H1 (cell line): ENCODE data around the gene GRIK4. TPM values are rescaled to one million over a fixed set of nuclear protein-coding genes. Genes with fewer than 3 reads are reported as not detected.

Experiments
- CTCF ChIA-PET: fragments of 300-600 bp; sonication (Branson Sonifier 250); formaldehyde crosslinking; loops from one replicate; lab custom pipeline; 2021; ENCODE audit not compliant: partially characterized antibody; lab: Charles Lee
- POLR2A ChIA-PET: fragments of 300-600 bp; sonication (Branson Sonifier 250); formaldehyde crosslinking; loops from one replicate; lab custom pipeline; 2021; ENCODE audit warnings: inconsistent platforms; ENCODE audit not compliant: partially characterized antibody; lab: Charles Lee
- DNase-seq, 2 experiments: peaks; one replicate each; pipeline versions ENCODE4 v3.0.0 to v3.0.0-alpha.2; 2010 to 2022; ENCODE audit warnings: low spot score in 2 of 2, low read depth in 1 of 2, mixed read lengths in 1 of 2
- FAIRE-seq: peaks from 2 replicates; lab custom pipeline; 2011; peaks lifted over from hg19 to GRCh38; lab: Jason Lieb, UNC
- H2AFZ ChIP-seq: 2 replicates; pipeline ENCODE4 v1.8.1; 2012; ENCODE audit warnings: low read length, inconsistent platforms
- H2AK5ac ChIP-seq: 2 replicates; pipeline ENCODE4 v1.6.1; 2013; ENCODE audit warnings: low read depth, low read length
- H2BK120ac ChIP-seq: replicated peaks from 2 replicates; pipeline ENCODE3; 2013; ENCODE audit warnings: low read depth, low read length, inconsistent platforms
- H2BK12ac ChIP-seq: 2 replicates; pipeline ENCODE4 v1.6.1; 2013; ENCODE audit warnings: low read depth, low read length
- H2BK15ac ChIP-seq: 2 replicates; pipeline ENCODE4 v1.6.1; 2013; ENCODE audit warnings: low read length
- H2BK20ac ChIP-seq: 2 replicates; pipeline ENCODE4 v1.6.1; 2013; ENCODE audit warnings: low read length
- H2BK5ac ChIP-seq: 2 replicates; pipeline ENCODE4 v1.6.1; 2013; ENCODE audit warnings: low read depth, low read length
- H3K14ac ChIP-seq: 2 replicates; pipeline ENCODE4 v1.6.1; 2013; ENCODE audit warnings: inconsistent platforms; ENCODE audit not compliant: insufficient read length
- H3K18ac ChIP-seq: 2 replicates; pipeline ENCODE4 v1.6.1; 2013; ENCODE audit warnings: low read length; ENCODE audit errors: extremely low read depth
- H3K23ac ChIP-seq: 2 replicates; pipeline ENCODE4 v1.6.1; 2013; ENCODE audit warnings: inconsistent platforms; ENCODE audit not compliant: insufficient read length
- H3K23me2 ChIP-seq: 2 replicates; pipeline ENCODE4 v1.6.1; 2013; ENCODE audit warnings: low read depth, low read length
- H3K27ac ChIP-seq: 2 replicates; pipeline ENCODE4 v1.6.1; 2011; ENCODE audit warnings: low read depth, low read length, inconsistent platforms
- H3K27me3 ChIP-seq, 4 experiments: replicated peaks in 1 of 4; 1 replicate in 1 of 4; 2 replicates in 3 of 4; pipeline versions ENCODE4 v1.6.1 to v1.8.1; 2011 to 2013; ENCODE audit warnings: low read length in 3 of 4, mild to moderate bottlenecking in 3 of 4, inconsistent platforms in 2 of 4, mixed read lengths in 2 of 4, moderate library complexity in 1 of 4; ENCODE audit not compliant: control insufficient read depth in 3 of 4, insufficient read depth in 3 of 4; ENCODE audit errors: extremely low read depth in 1 of 4
- H3K36me3 ChIP-seq, 4 experiments: 2 replicates each; pipeline versions ENCODE4 v1.6.1 to v1.8.1; 2011 to 2013; ENCODE audit warnings: mild to moderate bottlenecking in 4 of 4, low read length in 3 of 4, moderate library complexity in 2 of 4, control low read depth in 1 of 4, inconsistent platforms in 1 of 4; ENCODE audit not compliant: insufficient read depth in 4 of 4, control insufficient read depth in 2 of 4
- H3K4ac ChIP-seq: replicated peaks from 2 replicates; pipeline ENCODE3; 2013; ENCODE audit warnings: low read length, low read depth, mixed read lengths, inconsistent platforms; ENCODE audit not compliant: insufficient read length
- H3K4me1 ChIP-seq, 4 experiments: replicated peaks in 1 of 4; 1 replicate in 1 of 4; 2 replicates in 3 of 4; pipeline versions ENCODE4 v1.6.1 to v1.8.1; 2011 to 2013; ENCODE audit warnings: low read length in 3 of 4, inconsistent platforms in 2 of 4, mixed read lengths in 1 of 4; ENCODE audit not compliant: insufficient read depth in 4 of 4, control insufficient read depth in 3 of 4
- H3K4me2 ChIP-seq, 2 experiments: 2 replicates each; pipeline versions ENCODE4 v1.6.1 to v1.8.1; 2011 to 2013; ENCODE audit warnings: low read depth in 2 of 2, low read length in 2 of 2, control low read depth in 1 of 2, inconsistent platforms in 1 of 2, mild to moderate bottlenecking in 1 of 2; ENCODE audit not compliant: insufficient read depth in 1 of 2
- H3K4me3 ChIP-seq, 4 experiments: fragments of 200-600, 300-600 bp in 1 of 4; sonication (generic), shearing (Covaris generic), sonication (Bioruptor Twin) in 1 of 4; 2 replicates each; pipeline versions ENCODE4 v1.5.1 to v1.8.1; 2011 to 2016; ENCODE audit warnings: low read length in 4 of 4, low read depth in 3 of 4, control low read depth in 2 of 4, inconsistent platforms in 2 of 4, mild to moderate bottlenecking in 2 of 4, mixed read lengths in 1 of 4, moderate library complexity in 1 of 4; ENCODE audit not compliant: insufficient read depth in 2 of 4; ENCODE audit errors: extremely low read depth in 1 of 4
- H3K56ac ChIP-seq: replicated peaks from 2 replicates; pipeline ENCODE3; 2013; ENCODE audit warnings: low read depth, mild to moderate bottlenecking, mixed read lengths, low read length, inconsistent platforms; ENCODE audit not compliant: insufficient read length
- H3K79me1 ChIP-seq: 2 replicates; pipeline ENCODE4 v1.6.1; 2013; ENCODE audit warnings: low read depth, low read length, control low read depth
- H3K79me2 ChIP-seq, 2 experiments: 2 replicates each; pipeline versions ENCODE4 v1.6.1 to v1.8.1; 2012 to 2013; ENCODE audit warnings: low read length in 2 of 2, mild to moderate bottlenecking in 2 of 2, inconsistent platforms in 1 of 2; ENCODE audit not compliant: insufficient read depth in 2 of 2, control insufficient read depth in 1 of 2
- H3K9ac ChIP-seq, 4 experiments: replicated peaks in 1 of 4; 1 replicate in 1 of 4; 2 replicates in 3 of 4; pipeline versions ENCODE4 v1.6.1 to v1.8.1; 2011 to 2013; ENCODE audit warnings: low read depth in 3 of 4, low read length in 3 of 4, control low read depth in 2 of 4, mild to moderate bottlenecking in 2 of 4, moderate library complexity in 2 of 4, inconsistent platforms in 1 of 4; ENCODE audit errors: extremely low read depth in 1 of 4
- H3K9me3 ChIP-seq, 2 experiments: 2 replicates each; pipeline versions ENCODE4 v1.6.1 to v1.8.1; 2012 to 2013; ENCODE audit warnings: mild to moderate bottlenecking in 2 of 2, moderate library complexity in 2 of 2, control low read depth in 1 of 2, inconsistent platforms in 1 of 2, low read depth in 1 of 2, low read length in 1 of 2, mixed read lengths in 1 of 2; ENCODE audit not compliant: insufficient read depth in 2 of 2
- H4K20me1 ChIP-seq, 2 experiments: replicated peaks in 1 of 2; 2 replicates each; pipeline versions ENCODE3 to v1.8.1; 2011 to 2013; ENCODE audit warnings: inconsistent platforms in 2 of 2, low read length in 2 of 2, mild to moderate bottlenecking in 1 of 2; ENCODE audit not compliant: insufficient read depth in 2 of 2, control insufficient read depth in 1 of 2
- H4K5ac ChIP-seq: 2 replicates; pipeline ENCODE4 v1.6.1; 2013; ENCODE audit warnings: low read length, low read depth, mixed read lengths, inconsistent platforms; ENCODE audit not compliant: insufficient read length
- H4K8ac ChIP-seq: 2 replicates; pipeline ENCODE4 v1.8.0; 2013; ENCODE audit warnings: mild to moderate bottlenecking, moderate library complexity, low read length, inconsistent platforms; ENCODE audit not compliant: insufficient read depth; ENCODE audit errors: extremely low read depth
- H4K91ac ChIP-seq: replicated peaks from 2 replicates; pipeline ENCODE3; 2013; ENCODE audit warnings: low read length, mixed read lengths, inconsistent platforms; ENCODE audit not compliant: insufficient read length
- BCL11A ChIP-seq, 2 experiments: IDR thresholded peaks; one replicate each; pipeline ENCODE4 v1.6.1; 2011; ENCODE audit warnings: low read depth in 2 of 2, low read length in 2 of 2, mild to moderate bottlenecking in 2 of 2
- CEBPB ChIP-seq: IDR thresholded peaks from 2 replicates; pipeline ENCODE4 v1.6.1; 2012; ENCODE audit warnings: low read depth, low read length
- WGBS, 2 experiments: shearing (Covaris generic) in 1 of 2; methylation state at CpG; one replicate each; pipeline versions ENCODE4 v1.1.6 to v1.1.7; 2013 to 2015; ENCODE audit warnings: low lambda C conversion rate in 2 of 2, mixed read lengths in 2 of 2, inconsistent platforms in 1 of 2, low coverage in 1 of 2, missing lambda C conversion rate in 1 of 2; ENCODE audit not compliant: insufficient replicate concordance in 2 of 2, insufficient coverage in 1 of 2, insufficient read length in 1 of 2; ENCODE audit errors: extremely low coverage in 1 of 2, missing lambda C conversion rate in 1 of 2; 5-methylcytosine and 5-hydroxymethylcytosine counted together
- polyA plus RNA-seq, 7 experiments: library from polyadenylated mRNA; depleted of rRNA in 3 of 7; stranded (reverse) in 5 of 7; unstranded in 2 of 7; fragments of >200 nt in 5 of 7; fragments of 200-250 nt in 2 of 7; gene quantifications; 1 replicate in 5 of 7; 2 replicates in 1 of 7; 4 replicates in 1 of 7; pipeline versions ENCODE4 v1.2.1 to v1.2.3, GENCODE V29; 2011 to 2013; ENCODE audit warnings: missing spikeins in 2 of 7, mixed read lengths in 2 of 7
- total RNA-seq: library from RNA; stranded (reverse); fragmentation: NEBNext Ultra II Directional; extraction: Animal tissue kit (Norgen Biotek cat#: 25700); gene quantifications from 2 replicates; pipeline ENCODE4 v1.2.1, GENCODE V29; 2021
- TF ChIP-seq, protein P1 (sequence below): IDR thresholded peaks from 2 replicates; pipeline ENCODE4 v1.6.1; 2012; ENCODE audit warnings: inconsistent platforms

GRIK4 gene
- total and polyA plus RNA-seq, 2 of the 8 experiments (the other 6 are each of a cell fraction or from before 2014, with no cell fraction given) = 1.2 to 2.9 TPM

- no peak overlapping the region for H4K91ac ChIP-seq
- H4K8ac ChIP-seq = no peak overlapping the region
- no peak overlapping the region for H2BK12ac ChIP-seq
- DNase-seq = no peak
- no peaks in the 10 kb centered on the region; a peak in 2 of 7 replicates for H3K27me3 ChIP-seq
- no peak overlapping the region for H3K23ac ChIP-seq
- ChIA-PET POLR2A (no interaction called here), CTCF (interaction anchor here (1.0 to 5.4 kb wide), 10 partner anchors 10 to 293 kb away, joined by 3 to 27 read pairs (median 4); no protein-coding TSS in a partner anchor)
- H4K5ac ChIP-seq = no peak overlapping the region
- no peak overlapping the region for H3K4me3 ChIP-seq
- H3K36me3 ChIP-seq = no peaks in the 10 kb centered on the region
- H3K4ac ChIP-seq = no peak overlapping the region
- H3K79me2 ChIP-seq = no peaks in the 10 kb centered on the region
- WGBS, 2 experiments = 70% methylated on average over 9 of the region's 9 CpGs; no CpG with 5 or more reads in 1 of the 2 experiments
- H3K9ac ChIP-seq = no peak overlapping the region
- FAIRE-seq = no peak
- H3K23me2 ChIP-seq = no peaks in the 10 kb centered on the region
- peaks cover 0 to 2% of the 10 kb centered on the region in 2 experiments for H4K20me1 ChIP-seq
- peaks cover 3 to 6% (median 4%) of the 10 kb centered on the region in 4 experiments; a peak in 5 of 7 replicates for H3K4me1 ChIP-seq
- H2BK5ac ChIP-seq = no peak overlapping the region
- H2BK120ac ChIP-seq = no peak overlapping the region
- no peak overlapping the region for H3K56ac ChIP-seq
- no peak overlapping the region for H2BK20ac ChIP-seq
- H3K79me1 ChIP-seq = no peaks in the 10 kb centered on the region
- no peak overlapping the region for H3K18ac ChIP-seq
- TF ChIP-seq CEBPB = no peak
- TF ChIP-seq, protein P1, sequence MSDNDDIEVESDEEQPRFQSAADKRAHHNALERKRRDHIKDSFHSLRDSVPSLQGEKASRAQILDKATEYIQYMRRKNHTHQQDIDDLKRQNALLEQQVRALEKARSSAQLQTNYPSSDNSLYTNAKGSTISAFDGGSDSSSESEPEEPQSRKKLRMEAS = 0 out of 2 replicates have a peak, but pooled peaks have one; percentile 9
- TF ChIP-seq BCL11A (IDR thresholded peaks at IDR 0.05; ENCODE audit: low read depth in 2 of 2, low read length in 2 of 2) = no peak
- H2AK5ac ChIP-seq = no peak overlapping the region
- no peak overlapping the region for H2BK15ac ChIP-seq
- no peaks in the 10 kb centered on the region for H3K9me3 ChIP-seq
- no peak overlapping the region for H2AFZ ChIP-seq
- no peak overlapping the region for H3K27ac ChIP-seq
- no peak overlapping the region; a peak in 1 of 4 replicates for H3K4me2 ChIP-seq
- H3K14ac ChIP-seq = no peak overlapping the region
Observed at GRCh38 chr11:120662071-120662676, 150.6 kb downstream of the GRIK4 start.
